ENCODE data around the gene SNX19. TPM values are rescaled to one million over a fixed set of nuclear protein-coding genes. Genes with fewer than 3 reads are reported as not detected.

Gene SNX19
- total and polyA plus RNA-seq, 5 donors from 2014 or later: 22.5 to 63.5 (median 28.9) TPM

GRCh38 chr11:130913268-130913667 is 3.0 kb downstream of the SNX19 start:
- ATAC-seq (ENCODE audit: low read depth in 2 of 2): no peak
- Mint-ChIP-seq H3K9me3 (peaks cover 0 to 28% (median 0%) of the 10 kb centered on the region in 7 donors), H3K4me1 (peaks cover 22 to 59% (median 33%) of the 10 kb centered on the region in 4 donors)

GRCh38 chr11:130912552-130912951 is 3.7 kb downstream of the SNX19 start:
- peaks cover 20% of the 10 kb centered on the region for H3K4me1 ChIP-seq (ENCODE audit: control insufficient read depth, insufficient read depth, low read length, poor library complexity, severe bottlenecking)
- ATAC-seq (ENCODE audit: low read depth in 2 of 2) (no peak), DNase-seq (no peak)
- H3K4me1 Mint-ChIP-seq: peaks cover 22 to 59% (median 34%) of the 10 kb centered on the region in 4 donors
- H3K27me3 Mint-ChIP-seq: no peaks in the 10 kb centered on the region
- H3K36me3 Mint-ChIP-seq: peaks cover 58% of the 10 kb centered on the region
- peaks cover 57% of the 10 kb centered on the region for H3K36me3 ChIP-seq (ENCODE audit: control insufficient read depth, insufficient read depth, low read length)
- peaks cover 0 to 2% of the 10 kb centered on the region in 2 experiments for H3K9me3 ChIP-seq (ENCODE audit: control insufficient read depth in 2 of 2, low read length in 2 of 2)
- no peak overlapping the region for H3K27ac ChIP-seq (ENCODE audit: insufficient read depth, low read length, poor library complexity, severe bottlenecking)
- H3K4me3 Mint-ChIP-seq: peak overlapping the region in 2 of 4 donors; percentile 17 to 64
- H3K9me3 Mint-ChIP-seq: peaks cover 0 to 28% (median 0%) of the 10 kb centered on the region in 7 donors
- H3K4me3 ChIP-seq (ENCODE audit: low read depth, low read length): no peak overlapping the region
- peak overlapping the region in 1 of 3 donors; percentile 6 for H3K27ac Mint-ChIP-seq
- no peaks in the 10 kb centered on the region for H3K27me3 ChIP-seq (ENCODE audit: control insufficient read depth, insufficient read depth, low read length)

More at GRCh38 chr11:130913268-130913667, 3.0 kb downstream of the SNX19 start:
- Histone ChIP-seq H3K36me3 (ENCODE audit: control insufficient read depth, insufficient read depth, low read length) (peaks cover 49% of the 10 kb centered on the region), H3K27ac (ENCODE audit: insufficient read depth, low read length, poor library complexity, severe bottlenecking) (no peak overlapping the region), H3K9me3 (ENCODE audit: control insufficient read depth in 2 of 2, low read length in 2 of 2) (peaks cover 0 to 2% of the 10 kb centered on the region in 2 experiments), H3K27me3 (ENCODE audit: control insufficient read depth, insufficient read depth, low read length) (no peaks in the 10 kb centered on the region), H3K4me3 (ENCODE audit: low read depth, low read length) (peak overlapping the region; percentile 1), H3K4me1 (ENCODE audit: control insufficient read depth, insufficient read depth, low read length, poor library complexity, severe bottlenecking) (peaks cover 20% of the 10 kb centered on the region)
- DNase-seq: no peak
- Mint-ChIP-seq H3K36me3 (peaks cover 53% of the 10 kb centered on the region), H3K27me3 (no peaks in the 10 kb centered on the region), H3K4me3 (peak overlapping the region; percentile 18 to 64 (median 26)), H3K27ac (no peak overlapping the region)

GRCh38 chr11:130911306-130911705 is 5.0 kb downstream of the SNX19 start:
- no peak overlapping the region for H3K27ac Mint-ChIP-seq
- Histone ChIP-seq H3K9me3 (ENCODE audit: control insufficient read depth in 2 of 2, low read length in 2 of 2) (peaks cover 0 to 2% of the 10 kb centered on the region in 2 experiments), H3K4me1 (ENCODE audit: control insufficient read depth, insufficient read depth, low read length, poor library complexity, severe bottlenecking) (peaks cover 14% of the 10 kb centered on the region), H3K4me3 (ENCODE audit: low read depth, low read length) (no peak overlapping the region), H3K27ac (ENCODE audit: insufficient read depth, low read length, poor library complexity, severe bottlenecking) (no peak overlapping the region), H3K36me3 (ENCODE audit: control insufficient read depth, insufficient read depth, low read length) (peaks cover 69% of the 10 kb centered on the region), H3K27me3 (ENCODE audit: control insufficient read depth, insufficient read depth, low read length) (no peaks in the 10 kb centered on the region)
- no peaks in the 10 kb centered on the region for H3K27me3 Mint-ChIP-seq
- peaks cover 69% of the 10 kb centered on the region for H3K36me3 Mint-ChIP-seq
- peaks cover 22 to 52% (median 33%) of the 10 kb centered on the region in 4 donors for H3K4me1 Mint-ChIP-seq
- DNase-seq (no peak), ATAC-seq (ENCODE audit: low read depth in 2 of 2) (no peak)
- H3K4me3 Mint-ChIP-seq: no peak overlapping the region
- peaks cover 0 to 28% (median 0%) of the 10 kb centered on the region in 7 donors for H3K9me3 Mint-ChIP-seq

GRCh38 chr11:130909650-130910049 is 6.6 kb downstream of the SNX19 start:
- DNase-seq (no peak), ATAC-seq (ENCODE audit: low read depth in 2 of 2) (no peak)
- Mint-ChIP-seq H3K27me3 (no peaks in the 10 kb centered on the region), H3K9me3 (peaks cover 0 to 25% (median 0%) of the 10 kb centered on the region in 7 donors), H3K4me3 (peak overlapping the region in 1 of 4 donors; percentile 18), H3K36me3 (peaks cover 80% of the 10 kb centered on the region), H3K4me1 (peaks cover 22 to 48% (median 35%) of the 10 kb centered on the region in 4 donors), H3K27ac (peak overlapping the region in 1 of 3 donors; percentile 35)
- Histone ChIP-seq H3K27ac (ENCODE audit: insufficient read depth, low read length, poor library complexity, severe bottlenecking) (no peak overlapping the region), H3K36me3 (ENCODE audit: control insufficient read depth, insufficient read depth, low read length) (peaks cover 85% of the 10 kb centered on the region), H3K4me3 (ENCODE audit: low read depth, low read length) (no peak overlapping the region), H3K9me3 (ENCODE audit: control insufficient read depth in 2 of 2, low read length in 2 of 2) (peaks cover 0 to 2% of the 10 kb centered on the region in 2 experiments), H3K27me3 (ENCODE audit: control insufficient read depth, insufficient read depth, low read length) (no peaks in the 10 kb centered on the region), H3K4me1 (ENCODE audit: control insufficient read depth, insufficient read depth, low read length, poor library complexity, severe bottlenecking) (peaks cover 3% of the 10 kb centered on the region)

GRCh38 chr11:130908770-130909625 is 7.3 kb downstream of the SNX19 start:
- peaks cover 86% of the 10 kb centered on the region for H3K36me3 ChIP-seq (ENCODE audit: control insufficient read depth, insufficient read depth, low read length)
- ATAC-seq (ENCODE audit: low read depth in 2 of 2) (no peak), DNase-seq (no peak)
- peaks cover 0 to 20% (median 0%) of the 10 kb centered on the region in 7 donors for H3K9me3 Mint-ChIP-seq
- H3K9me3 ChIP-seq (ENCODE audit: control insufficient read depth in 2 of 2, low read length in 2 of 2): peaks cover 0 to 2% of the 10 kb centered on the region in 2 experiments
- peaks cover 79% of the 10 kb centered on the region for H3K36me3 Mint-ChIP-seq
- H3K4me3 ChIP-seq (ENCODE audit: low read depth, low read length): no peak overlapping the region
- H3K27ac Mint-ChIP-seq: peak overlapping the region in 1 of 3 donors; percentile 35
- no peaks in the 10 kb centered on the region for H3K27me3 ChIP-seq (ENCODE audit: control insufficient read depth, insufficient read depth, low read length)
- H3K27ac ChIP-seq (ENCODE audit: insufficient read depth, low read length, poor library complexity, severe bottlenecking): no peak overlapping the region
- no peaks in the 10 kb centered on the region for H3K4me1 ChIP-seq (ENCODE audit: control insufficient read depth, insufficient read depth, low read length, poor library complexity, severe bottlenecking)
- no peaks in the 10 kb centered on the region for H3K27me3 Mint-ChIP-seq
- peaks cover 22 to 42% (median 30%) of the 10 kb centered on the region in 4 donors for H3K4me1 Mint-ChIP-seq
- H3K4me3 Mint-ChIP-seq: peak overlapping the region in 1 of 4 donors; percentile 29

- no peak for ATAC-seq (ENCODE audit: low read depth in 2 of 2)
Observed at GRCh38 chr11:130908061-130908460, 8.2 kb downstream of the SNX19 start.

GRCh38 chr11:130907229-130907628 is 9.1 kb downstream of the SNX19 start:
- no peak overlapping the region for H3K27ac Mint-ChIP-seq
- H3K4me3 ChIP-seq (ENCODE audit: low read depth, low read length): no peak overlapping the region
- H3K27me3 Mint-ChIP-seq: no peaks in the 10 kb centered on the region
- H3K4me1 Mint-ChIP-seq: peaks cover 15 to 31% (median 25%) of the 10 kb centered on the region in 4 donors
- no peaks in the 10 kb centered on the region for H3K4me1 ChIP-seq (ENCODE audit: control insufficient read depth, insufficient read depth, low read length, poor library complexity, severe bottlenecking)
- no peaks in the 10 kb centered on the region for H3K27me3 ChIP-seq (ENCODE audit: control insufficient read depth, insufficient read depth, low read length)
- peaks cover 0 to 2% of the 10 kb centered on the region in 2 experiments for H3K9me3 ChIP-seq (ENCODE audit: control insufficient read depth in 2 of 2, low read length in 2 of 2)
- no peak for ATAC-seq (ENCODE audit: low read depth in 2 of 2)
- peaks cover 0 to 10% (median 0%) of the 10 kb centered on the region in 7 donors for H3K9me3 Mint-ChIP-seq
- peaks cover 90% of the 10 kb centered on the region for H3K36me3 ChIP-seq (ENCODE audit: control insufficient read depth, insufficient read depth, low read length)
- H3K36me3 Mint-ChIP-seq: peaks cover 71% of the 10 kb centered on the region
- DNase-seq: no peak
- no peak overlapping the region for H3K4me3 Mint-ChIP-seq
- no peak overlapping the region for H3K27ac ChIP-seq (ENCODE audit: insufficient read depth, low read length, poor library complexity, severe bottlenecking)

More at GRCh38 chr11:130908061-130908460, 8.2 kb downstream of the SNX19 start:
- no peaks in the 10 kb centered on the region for H3K27me3 ChIP-seq (ENCODE audit: control insufficient read depth, insufficient read depth, low read length)
- H3K4me3 ChIP-seq (ENCODE audit: low read depth, low read length): no peak overlapping the region
- Mint-ChIP-seq H3K27ac (no peak overlapping the region), H3K27me3 (no peaks in the 10 kb centered on the region), H3K4me3 (no peak overlapping the region), H3K36me3 (peaks cover 72% of the 10 kb centered on the region), H3K4me1 (peaks cover 17 to 38% (median 27%) of the 10 kb centered on the region in 4 donors), H3K9me3 (peaks cover 0 to 14% (median 0%) of the 10 kb centered on the region in 7 donors)
- peaks cover 86% of the 10 kb centered on the region for H3K36me3 ChIP-seq (ENCODE audit: control insufficient read depth, insufficient read depth, low read length)
- DNase-seq: no peak
- H3K9me3 ChIP-seq (ENCODE audit: control insufficient read depth in 2 of 2, low read length in 2 of 2): peaks cover 0 to 2% of the 10 kb centered on the region in 2 experiments
- no peak overlapping the region for H3K27ac ChIP-seq (ENCODE audit: insufficient read depth, low read length, poor library complexity, severe bottlenecking)
- no peaks in the 10 kb centered on the region for H3K4me1 ChIP-seq (ENCODE audit: control insufficient read depth, insufficient read depth, low read length, poor library complexity, severe bottlenecking)

Measured in CD4-positive, CD25-positive, alpha-beta regulatory T cell (primary cell).